Measurements from ENCODE around the gene SIPA1L3. TPM values are rescaled to one million over a fixed set of nuclear protein-coding genes. Genes with fewer than 3 reads are reported as not detected.

The SIPA1L3 gene
- total RNA-seq, 1 donor from 2014 or later = 63.2 TPM

DNA sequence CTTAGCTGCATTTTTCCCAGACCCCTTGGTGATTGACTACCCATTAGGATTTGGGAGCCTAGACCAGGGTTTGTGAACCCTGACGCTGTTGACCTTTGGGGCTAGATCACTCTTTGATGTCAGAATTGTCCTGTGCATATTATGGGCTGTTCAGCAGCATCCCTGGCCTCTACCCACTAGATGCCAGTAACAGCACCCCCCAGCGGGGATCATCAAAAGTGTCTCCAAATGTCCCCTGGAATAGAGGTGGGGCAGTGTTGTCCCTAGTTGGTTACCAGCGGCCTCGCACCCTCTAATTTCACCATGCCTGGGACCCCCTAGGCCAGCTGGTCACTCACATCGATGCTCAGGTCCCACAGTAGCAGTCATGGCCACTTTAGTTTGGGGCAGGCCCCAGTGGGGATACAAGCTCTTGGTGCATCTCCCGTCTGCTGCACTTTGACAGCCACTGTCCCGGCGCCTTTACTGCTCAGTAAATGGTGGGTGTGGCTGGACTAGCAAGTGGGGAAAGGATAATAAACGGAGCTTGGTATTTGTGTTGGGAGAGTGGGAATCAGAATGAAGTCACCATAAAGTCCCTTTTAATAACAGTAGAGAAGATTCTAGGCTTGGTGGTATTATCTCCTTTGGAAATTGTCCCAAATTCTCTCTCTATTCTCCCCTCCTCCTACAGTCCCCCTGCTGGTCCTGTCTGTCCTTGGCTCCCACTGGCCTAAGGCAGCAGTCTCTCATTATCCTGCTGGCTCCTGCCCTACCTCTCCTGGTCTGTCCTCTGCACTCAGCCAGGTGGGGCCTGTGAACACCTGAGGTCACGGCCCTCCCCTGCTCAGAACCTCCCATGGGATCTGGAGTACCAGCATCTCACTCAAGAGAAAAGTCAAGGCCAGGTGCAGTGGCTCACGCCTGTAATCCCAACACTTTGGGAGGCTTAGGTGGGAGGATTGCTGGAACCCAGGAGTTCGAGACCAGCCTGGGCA, 80.6 kb downstream of the SIPA1L3 start:
- intact Hi-C loops (cut with DNase I) = no loop called here
- no peak overlapping the region for H3K27ac ChIP-seq
- no peak overlapping the region for H3K4me3 ChIP-seq

DNA sequence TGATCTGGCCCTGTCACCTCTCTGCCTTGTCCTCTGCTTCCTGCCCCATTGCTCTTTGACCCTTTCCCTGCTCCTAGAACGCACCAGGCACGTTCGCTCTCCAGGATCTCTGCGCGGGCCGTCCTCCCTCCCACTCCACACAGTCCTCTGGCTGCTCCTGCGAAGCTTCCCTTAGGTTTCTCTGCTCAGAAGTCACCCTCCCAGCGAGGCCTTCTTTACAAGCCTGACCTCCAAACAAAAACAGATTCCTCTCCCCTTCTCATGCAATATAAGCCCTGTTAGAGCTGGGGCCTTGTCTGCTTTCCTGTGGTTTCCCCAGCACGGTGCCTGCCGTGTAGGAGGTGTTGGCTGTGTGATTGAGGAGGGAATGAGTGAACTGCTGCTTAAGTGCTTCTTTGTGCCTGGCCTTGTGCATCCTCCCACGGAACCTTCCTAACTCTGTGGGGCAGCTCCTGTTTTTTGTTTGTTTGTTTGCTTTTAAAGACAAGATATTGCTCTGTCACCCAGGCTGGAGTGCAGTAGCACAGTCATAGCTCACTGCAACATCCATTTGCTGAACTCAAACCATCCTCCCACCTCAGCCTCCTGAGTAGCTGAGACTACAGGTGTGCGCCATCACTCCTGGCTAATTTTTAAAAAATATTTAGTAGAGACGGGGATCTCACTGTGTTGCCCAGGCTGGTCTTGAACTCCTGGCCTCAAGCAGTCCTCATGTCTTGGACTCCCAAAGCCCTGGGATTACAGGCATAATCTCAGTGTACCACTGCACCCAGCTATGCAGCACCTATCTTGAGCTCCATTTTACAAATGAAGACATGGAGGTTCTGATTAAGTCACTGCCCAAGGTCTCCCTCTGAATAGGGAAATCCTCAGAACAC, 82.0 kb downstream of the SIPA1L3 start:
- DNase-seq = peak; percentile 6
- H3K4me3 ChIP-seq = no peak overlapping the region
- no peak for ATAC-seq
- intact Hi-C loops (cut with DNase I) = no loop called here
- H3K9me3 ChIP-seq = no peaks in the 10 kb centered on the region
- no peaks in the 10 kb centered on the region for H3K27me3 ChIP-seq (ENCODE audit: low read depth)
- H3K36me3 ChIP-seq = no peaks in the 10 kb centered on the region
- no peak overlapping the region for H3K27ac ChIP-seq
- TF ChIP-seq, protein P1, sequence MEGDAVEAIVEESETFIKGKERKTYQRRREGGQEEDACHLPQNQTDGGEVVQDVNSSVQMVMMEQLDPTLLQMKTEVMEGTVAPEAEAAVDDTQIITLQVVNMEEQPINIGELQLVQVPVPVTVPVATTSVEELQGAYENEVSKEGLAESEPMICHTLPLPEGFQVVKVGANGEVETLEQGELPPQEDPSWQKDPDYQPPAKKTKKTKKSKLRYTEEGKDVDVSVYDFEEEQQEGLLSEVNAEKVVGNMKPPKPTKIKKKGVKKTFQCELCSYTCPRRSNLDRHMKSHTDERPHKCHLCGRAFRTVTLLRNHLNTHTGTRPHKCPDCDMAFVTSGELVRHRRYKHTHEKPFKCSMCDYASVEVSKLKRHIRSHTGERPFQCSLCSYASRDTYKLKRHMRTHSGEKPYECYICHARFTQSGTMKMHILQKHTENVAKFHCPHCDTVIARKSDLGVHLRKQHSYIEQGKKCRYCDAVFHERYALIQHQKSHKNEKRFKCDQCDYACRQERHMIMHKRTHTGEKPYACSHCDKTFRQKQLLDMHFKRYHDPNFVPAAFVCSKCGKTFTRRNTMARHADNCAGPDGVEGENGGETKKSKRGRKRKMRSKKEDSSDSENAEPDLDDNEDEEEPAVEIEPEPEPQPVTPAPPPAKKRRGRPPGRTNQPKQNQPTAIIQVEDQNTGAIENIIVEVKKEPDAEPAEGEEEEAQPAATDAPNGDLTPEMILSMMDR (IDR thresholded peaks at IDR 0.05) = no peak
- H3K4me1 ChIP-seq = peaks cover 35% of the 10 kb centered on the region

More for the DNA sequence above, 80.6 kb downstream of the SIPA1L3 start:
- Histone ChIP-seq H3K4me1 (peaks cover 31% of the 10 kb centered on the region), H3K36me3 (no peaks in the 10 kb centered on the region), H3K27me3 (ENCODE audit: low read depth) (no peaks in the 10 kb centered on the region), H3K9me3 (no peaks in the 10 kb centered on the region)
- TF ChIP-seq, protein P1 (IDR thresholded peaks at IDR 0.05) = no peak
- ATAC-seq (no peak), DNase-seq (no peak)

DNA sequence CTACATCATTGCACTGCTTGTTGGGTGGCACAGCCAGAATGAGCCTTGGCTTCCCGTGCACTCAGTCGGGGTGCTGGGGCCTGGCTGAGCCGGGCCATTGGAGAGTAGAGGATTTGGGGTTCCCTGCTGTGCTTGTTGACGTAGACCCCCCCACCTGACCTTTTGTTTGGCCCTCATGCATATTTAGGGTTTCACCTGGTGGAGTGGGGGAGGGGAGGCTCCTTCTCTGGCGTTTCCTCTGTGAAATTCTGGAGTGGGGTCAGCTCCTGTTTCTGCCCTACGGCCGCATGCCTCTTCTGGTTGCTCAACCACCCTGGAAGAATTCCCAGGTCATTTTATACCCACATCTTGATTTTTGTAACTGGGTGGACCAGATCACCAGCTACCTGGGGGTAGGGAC, 82.8 kb downstream of the SIPA1L3 start:
- DNase-seq (no peak), ATAC-seq (peak in 1 of 2 donors; percentile 8)
- peaks cover 36% of the 10 kb centered on the region for H3K4me1 ChIP-seq
- no peaks in the 10 kb centered on the region for H3K36me3 ChIP-seq
- no peak overlapping the region for H3K4me3 ChIP-seq
- intact Hi-C loops (cut with DNase I) = no loop called here
- H3K27ac ChIP-seq = no peak overlapping the region
- H3K9me3 ChIP-seq = no peaks in the 10 kb centered on the region
- no peaks in the 10 kb centered on the region for H3K27me3 ChIP-seq (ENCODE audit: low read depth)
- TF ChIP-seq, protein P1 (IDR thresholded peaks at IDR 0.05) = no peak

- DNase-seq = no peak
- Histone ChIP-seq H3K4me3 (no peak overlapping the region), H3K27ac (peak overlapping the region; percentile 51), H3K9me3 (no peaks in the 10 kb centered on the region), H3K27me3 (ENCODE audit: low read depth) (no peaks in the 10 kb centered on the region), H3K36me3 (no peaks in the 10 kb centered on the region), H3K4me1 (peaks cover 36% of the 10 kb centered on the region)
- intact Hi-C loops (cut with DNase I) = no loop called here
- peak; percentile 52 to 69 for ATAC-seq
- TF ChIP-seq, protein P1 (IDR thresholded peaks at IDR 0.05) = no peak
Measured at GRCh38 chr19:37990362-37990761, 83.4 kb downstream of the SIPA1L3 start.

DNA sequence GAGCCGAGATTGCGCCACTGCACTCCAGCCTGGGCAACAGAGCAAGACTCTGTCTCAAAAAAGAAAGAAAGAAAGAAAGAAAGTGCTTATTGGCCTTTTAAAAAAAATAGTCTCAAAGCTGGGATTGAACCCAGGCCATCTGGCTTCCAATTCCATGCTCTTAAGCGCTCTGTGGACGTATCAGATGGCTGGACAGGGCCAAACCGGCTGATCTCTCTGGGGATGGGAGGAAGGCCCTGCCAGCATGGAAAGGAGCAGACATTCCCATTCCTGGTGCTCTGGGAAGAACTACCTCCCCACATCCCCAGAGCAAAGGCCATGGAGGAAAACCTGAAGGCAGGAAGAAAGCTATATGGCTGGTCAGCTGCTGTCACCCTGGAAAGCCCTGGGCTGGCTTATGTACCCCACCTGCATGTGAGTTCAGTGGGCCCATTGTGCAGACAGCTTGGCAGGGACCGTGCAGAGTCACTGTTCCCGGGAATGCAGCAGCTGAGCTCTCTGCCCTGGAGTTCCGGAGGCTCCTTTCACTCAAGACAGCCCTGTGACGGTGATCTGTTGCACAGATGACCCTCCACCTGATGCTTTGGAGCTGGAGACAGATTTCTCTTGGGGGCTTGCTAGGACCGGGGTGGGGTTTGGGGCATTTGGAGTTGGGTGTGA, 84.3 kb downstream of the SIPA1L3 start:
- Histone ChIP-seq H3K9me3 (no peaks in the 10 kb centered on the region), H3K27me3 (ENCODE audit: low read depth) (no peaks in the 10 kb centered on the region), H3K36me3 (no peaks in the 10 kb centered on the region), H3K27ac (peak overlapping the region; percentile 51), H3K4me1 (peaks cover 36% of the 10 kb centered on the region), H3K4me3 (no peak overlapping the region)
- intact Hi-C loops (cut with DNase I) = no loop called here
- ATAC-seq (no peak), DNase-seq (no peak)
- TF ChIP-seq, protein P1 (IDR thresholded peaks at IDR 0.05) = no peak
